Measurements from ENCODE around the gene TINAGL1.

The TINAGL1 gene

GRCh38 chr1:31568895-31569595 is 7.3 kb upstream of the TINAGL1 start:
- no peak for DNase-seq (ENCODE audit: low read depth in 2 of 2)

DNA sequence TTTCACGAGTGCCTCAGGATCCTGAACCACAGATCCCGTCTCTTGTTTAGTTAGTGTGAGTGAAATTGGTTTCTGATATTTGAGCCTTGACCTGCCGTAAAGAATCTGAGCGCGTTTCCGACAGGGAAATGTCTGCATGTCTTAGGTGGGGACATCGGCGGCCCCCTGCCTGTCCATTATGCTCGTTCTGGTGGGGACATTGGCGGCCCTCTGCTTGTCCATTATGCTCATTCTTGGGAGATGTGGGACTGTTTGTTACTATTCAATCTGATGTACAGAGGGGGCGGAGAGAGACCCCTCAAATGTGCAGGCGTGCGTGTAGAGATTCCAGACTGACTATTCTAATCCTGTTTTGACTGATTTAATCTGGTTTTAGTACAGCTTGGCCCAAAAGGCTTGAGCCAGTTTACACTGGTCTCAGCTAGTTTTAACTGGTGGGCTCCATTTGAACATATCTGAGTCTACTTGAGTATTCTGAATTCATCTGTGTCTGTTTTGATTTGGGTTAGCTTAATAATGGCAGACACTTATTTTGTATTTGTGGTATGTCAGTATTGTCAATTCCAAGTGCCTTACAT is 6.6 kb upstream of the TINAGL1 start:
- DNase-seq (ENCODE audit: low read depth in 2 of 2) = no peak

DNA sequence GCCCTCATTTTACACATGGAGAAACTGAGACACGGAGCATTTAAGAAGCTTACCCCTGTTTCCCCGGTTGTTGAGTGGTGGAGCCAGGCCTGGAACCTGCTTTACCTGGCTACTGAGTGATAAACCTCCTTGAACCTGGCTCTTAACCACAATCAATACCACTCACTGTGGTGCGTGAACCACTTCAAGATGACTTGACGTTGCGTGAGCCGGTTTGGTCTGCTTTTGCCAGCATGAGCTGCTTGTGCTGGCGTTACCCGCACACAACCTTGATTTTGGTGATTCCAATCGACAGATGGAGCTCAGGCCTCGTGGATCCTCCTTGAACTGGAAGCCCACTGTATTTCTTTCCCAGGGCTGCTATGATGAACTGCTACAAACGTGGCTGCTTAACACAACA is 6.1 kb upstream of the TINAGL1 start:
- DNase-seq (ENCODE audit: low read depth in 2 of 2) = no peak

DNA sequence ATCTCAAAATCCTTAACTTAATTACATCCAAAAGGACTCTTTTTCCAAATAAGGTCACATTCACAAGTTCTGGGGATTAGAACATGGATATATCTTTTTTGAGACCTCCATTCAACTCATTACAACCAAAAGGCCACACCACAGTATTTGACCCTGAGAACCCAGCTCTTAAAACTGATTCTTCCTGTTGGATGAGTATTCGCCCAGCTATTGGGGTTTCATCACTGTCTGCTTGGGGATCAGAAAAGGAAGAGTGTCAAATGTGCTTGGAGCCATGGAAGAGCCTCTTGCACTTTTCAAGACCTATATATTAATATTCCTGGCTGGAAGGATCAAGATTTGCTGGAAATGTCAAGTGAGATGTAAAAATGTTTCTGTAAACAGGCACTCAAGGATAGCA is 5.4 kb upstream of the TINAGL1 start:
- DNase-seq (ENCODE audit: low read depth in 2 of 2) = no peak

GRCh38 chr1:31571340-31572295 is 4.7 kb upstream of the TINAGL1 start:
- DNase-seq (ENCODE audit: low read depth in 2 of 2) = no peak

DNA sequence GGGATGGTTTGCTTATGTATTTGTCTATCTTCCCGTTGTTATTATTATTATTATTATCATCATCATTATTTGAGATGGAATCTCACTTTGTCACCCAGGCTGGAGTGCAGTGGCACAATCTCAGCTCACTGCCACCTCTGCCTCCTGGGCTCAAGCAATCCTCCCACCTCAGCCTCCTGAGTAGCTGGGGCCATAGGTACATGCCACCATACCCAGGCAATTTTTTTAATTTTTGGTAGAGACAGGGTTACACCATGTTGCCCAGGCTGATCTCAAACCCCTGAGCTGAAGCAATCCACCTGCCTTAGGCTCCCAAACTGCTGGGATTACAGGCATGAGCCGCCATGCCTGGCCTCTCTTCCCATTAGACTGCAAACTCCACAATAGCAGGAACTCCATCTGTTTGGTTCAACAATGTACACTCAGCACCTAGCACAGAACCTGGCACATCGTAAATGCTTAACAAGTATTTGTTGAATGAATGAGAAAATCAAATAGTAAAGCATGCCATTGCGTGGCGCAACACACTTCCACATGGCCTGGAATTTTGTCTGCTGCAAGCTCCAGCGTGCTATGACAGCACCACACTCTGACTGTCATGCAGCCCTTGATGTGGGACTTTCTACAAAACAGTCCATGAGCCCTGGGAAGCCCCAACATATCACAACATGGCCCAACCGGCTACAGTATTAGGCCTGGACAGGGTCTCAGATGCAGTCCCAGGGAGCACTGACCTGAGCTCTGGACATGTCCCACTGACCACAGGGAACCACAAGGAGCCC is 3.8 kb upstream of the TINAGL1 start:
- no peak for DNase-seq (ENCODE audit: low read depth in 2 of 2)

DNA sequence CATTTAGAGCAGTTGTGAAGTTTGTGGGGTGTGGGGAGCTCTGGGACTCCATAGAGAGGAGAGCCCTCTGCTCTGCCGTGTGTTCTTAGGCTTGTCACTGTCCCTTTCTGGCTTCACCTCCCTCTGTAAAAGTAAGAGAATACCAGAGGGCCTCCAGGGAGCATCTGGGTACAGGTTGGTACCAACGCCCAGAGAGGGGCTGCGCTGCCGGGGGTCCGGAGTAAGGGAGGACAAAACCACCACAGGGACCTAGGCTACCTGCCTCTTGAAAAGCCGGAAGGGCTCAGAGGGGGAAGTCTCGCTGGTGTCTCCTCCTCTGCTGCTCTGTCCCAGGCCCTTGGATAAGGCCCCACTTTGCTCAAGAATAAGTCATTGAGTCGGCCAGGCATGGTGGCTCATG is 3.1 kb upstream of the TINAGL1 start:
- no peak for DNase-seq (ENCODE audit: low read depth in 2 of 2)

DNA sequence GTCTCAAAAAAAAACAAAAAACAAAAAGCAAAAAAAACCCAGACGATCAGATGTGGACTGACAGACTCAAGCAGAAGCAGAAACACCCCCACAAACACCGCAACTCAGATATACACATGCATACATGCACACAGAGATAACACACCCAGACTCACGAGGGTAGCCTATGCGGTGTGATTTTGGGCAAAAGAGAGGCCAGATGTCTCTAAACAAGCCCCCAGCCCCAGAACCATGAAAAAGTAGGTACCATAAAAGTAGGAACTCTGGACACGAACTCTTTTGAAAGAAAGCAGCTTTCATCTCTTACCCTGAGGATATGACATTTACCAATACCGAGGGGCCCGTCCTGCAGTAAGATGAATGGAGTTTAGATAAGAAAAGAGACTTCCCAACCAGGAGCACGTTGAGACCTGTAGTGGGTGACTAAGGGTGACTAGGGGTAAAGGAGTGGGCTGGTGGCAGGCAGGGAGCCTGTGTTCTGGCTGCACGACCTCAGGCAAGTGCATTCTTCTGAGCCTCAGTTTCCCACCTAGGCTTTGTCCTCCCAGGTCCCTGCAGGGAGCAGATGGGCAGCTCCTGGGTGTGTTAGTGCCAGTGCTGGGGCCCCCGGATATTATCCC is 1.5 kb upstream of the TINAGL1 start:
- DNase-seq (ENCODE audit: low read depth in 2 of 2) = no peak

- no peak for DNase-seq (ENCODE audit: low read depth in 2 of 2)
Observed at GRCh38 chr1:31575369-31576140, 760 bp upstream of the TINAGL1 start.

GRCh38 chr1:31576743-31577455 is 584 bp downstream of the TINAGL1 start:
- no peak for DNase-seq (ENCODE audit: low read depth in 2 of 2)

DNA sequence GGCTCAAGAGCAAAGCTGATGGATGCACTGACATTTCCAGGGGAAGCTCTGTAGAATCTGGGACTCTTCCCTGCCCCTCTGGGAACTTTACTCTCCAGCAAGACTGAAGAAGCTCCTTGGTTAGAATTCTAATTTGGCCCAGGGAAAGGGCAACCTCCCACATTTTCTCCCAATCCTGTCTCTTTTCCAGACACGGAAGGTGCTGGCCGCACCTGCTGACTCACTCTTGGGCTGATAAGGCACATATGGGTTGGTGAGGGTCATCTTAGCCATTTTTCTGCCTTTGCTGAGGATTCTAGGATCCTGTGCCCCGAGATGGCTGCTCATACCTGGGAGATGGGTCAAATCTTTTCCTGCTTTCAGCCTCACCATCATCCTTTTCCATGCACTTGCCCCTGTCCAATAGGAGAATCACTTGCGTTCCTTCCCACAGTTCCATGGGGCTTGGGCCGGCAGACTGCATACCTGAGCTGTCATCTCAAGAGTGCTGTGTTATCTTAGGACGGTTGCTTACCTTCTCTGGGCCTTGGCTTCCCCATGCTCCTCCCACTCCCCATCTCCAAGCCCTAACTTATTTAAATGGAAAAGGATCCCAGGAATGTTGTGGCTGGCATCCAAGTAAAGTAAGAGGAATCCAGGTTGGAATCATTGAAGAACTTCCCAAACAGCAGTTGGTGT is 1.3 kb downstream of the TINAGL1 start:
- no peak for DNase-seq (ENCODE audit: low read depth in 2 of 2)

DNA sequence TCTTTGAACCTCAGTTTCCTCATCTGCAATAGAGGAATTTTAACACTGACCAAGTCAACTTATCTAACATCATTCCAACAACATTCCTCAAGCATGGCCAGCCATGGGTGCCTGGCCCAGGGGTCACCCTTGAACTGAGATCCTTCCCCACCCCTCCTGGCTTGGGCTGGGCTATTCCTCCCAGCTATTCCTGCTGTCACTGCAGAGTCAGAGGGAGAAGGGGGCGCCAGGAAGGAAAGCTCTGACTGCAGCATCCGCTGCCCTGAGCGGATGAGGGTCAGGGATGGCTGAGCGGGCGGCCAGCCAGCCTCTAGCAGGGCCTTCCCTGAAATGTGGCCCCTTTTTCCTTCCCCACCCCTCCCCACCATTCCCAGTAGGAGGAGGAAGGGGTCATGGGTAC is 3.1 kb downstream of the TINAGL1 start:
- no peak for DNase-seq (ENCODE audit: low read depth in 2 of 2)

GRCh38 chr1:31580513-31580870 is 4.2 kb downstream of the TINAGL1 start:
- no peak for DNase-seq (ENCODE audit: low read depth in 2 of 2)

DNA sequence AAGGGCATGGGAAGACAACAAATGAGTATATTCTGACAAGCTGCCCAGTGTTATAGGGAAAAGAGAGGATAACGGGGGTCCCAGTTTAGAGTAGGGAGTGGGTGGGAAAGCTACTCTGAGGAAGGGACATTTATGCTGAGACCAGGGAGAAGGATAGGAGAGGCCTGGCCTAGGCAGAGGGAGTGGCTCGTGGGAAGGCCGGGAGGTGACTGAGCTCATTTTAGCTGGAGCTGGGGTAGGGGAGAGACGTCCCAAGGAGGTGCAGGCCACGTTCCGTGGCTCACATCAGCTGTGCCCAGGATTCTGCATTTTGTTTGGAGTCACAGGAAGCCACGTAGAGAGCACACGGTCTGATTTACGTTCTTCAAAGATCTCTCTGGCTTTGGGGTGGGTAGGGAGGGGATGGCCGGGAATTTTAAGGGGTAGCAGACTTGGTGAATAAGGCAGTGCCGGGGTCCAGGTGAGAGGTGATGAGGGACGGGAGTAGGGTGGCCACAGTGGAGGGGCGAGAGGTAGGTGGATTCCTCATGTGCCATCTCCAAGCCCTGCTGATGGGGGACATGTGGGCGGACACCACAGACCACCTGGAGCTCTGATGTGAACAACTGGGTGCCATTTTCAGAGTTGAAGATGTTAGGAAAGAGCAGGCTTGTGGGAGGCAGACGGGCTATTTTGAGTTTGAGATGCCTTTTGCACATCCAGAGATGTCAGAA is 4.7 kb downstream of the TINAGL1 start:
- DNase-seq (ENCODE audit: low read depth in 2 of 2) = no peak

DNA sequence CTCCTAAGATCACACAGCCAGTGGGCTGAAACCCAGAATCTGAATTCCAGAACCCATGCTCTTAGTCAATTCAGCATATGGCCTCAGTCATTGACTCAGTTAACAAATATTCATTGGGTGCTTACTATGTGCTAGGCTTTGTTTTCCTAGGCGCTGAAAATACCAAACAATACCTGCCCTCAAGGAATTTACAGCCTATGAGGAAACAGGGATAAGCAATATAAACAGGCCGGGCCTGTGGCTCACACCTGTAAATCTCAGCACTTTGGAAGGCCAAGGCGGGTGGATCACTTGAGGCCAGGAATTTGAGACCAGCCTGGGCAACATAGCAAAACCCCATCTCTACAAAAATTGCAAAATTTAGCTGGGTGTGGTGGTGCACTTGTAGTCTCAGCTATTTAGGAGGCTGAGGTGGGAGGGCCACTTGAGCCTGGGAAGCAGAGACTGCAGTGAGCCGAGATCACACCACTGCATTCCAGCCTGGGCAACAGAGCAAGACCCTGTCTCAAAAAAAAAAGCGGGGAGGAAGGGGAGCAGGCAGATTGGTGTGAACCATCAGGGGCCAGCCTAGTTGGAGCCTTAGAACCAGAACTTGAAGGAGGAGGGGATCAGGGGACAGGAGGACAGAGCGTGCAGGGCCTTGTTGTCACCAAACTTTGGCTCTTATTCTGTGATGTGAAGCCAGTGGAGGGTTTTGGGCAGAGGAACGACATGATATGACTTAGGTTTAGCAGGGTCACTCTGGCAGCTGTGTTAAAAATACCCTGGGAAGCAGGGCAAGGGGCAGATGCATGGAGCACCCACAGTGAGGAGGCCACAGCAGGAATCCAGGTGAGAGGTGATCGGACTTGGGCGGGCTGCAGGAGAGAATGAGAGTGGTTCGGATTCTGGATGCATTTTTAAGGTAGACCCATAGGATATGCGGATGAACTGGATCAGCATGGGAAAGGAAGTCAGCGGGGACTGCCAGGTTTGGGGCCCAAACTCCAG is 5.8 kb downstream of the TINAGL1 start:
- no peak for DNase-seq (ENCODE audit: low read depth in 2 of 2)

GRCh38 chr1:31583082-31583994 is 7.0 kb downstream of the TINAGL1 start:
- DNase-seq (ENCODE audit: low read depth in 2 of 2) = no peak

Data from stimulated activated CD8-positive, alpha-beta memory T cell treated with anti-CD3 and anti-CD28 coated beads, Interleukin-2, amount 100 ng/mL, for 1 hour (primary cell).